HG02943 (cell line): Measurements from ENCODE around the gene APOL2.
"Not testable (repeated sequence)": the region's sequence is repeated elsewhere in the genome, so short reads cannot be mapped to it uniquely, and the experiment has no call there.

ENCODE experiments used
- ATAC-seq: cut with Tn5 transposase; IDR thresholded peaks from one replicate; pipeline ENCODE4 v1.9.1; 2021; ENCODE audit warnings: mild to moderate bottlenecking, low read depth, moderate library complexity; ENCODE audit not compliant: unreplicated experiment

The APOL2 gene

GRCh38 chr22:36263886-36264664 is 24.7 kb upstream of the APOL2 start:
- ATAC-seq, result not testable (repeated sequence)

GRCh38 chr22:36263216-36263673 is 23.9 kb upstream of the APOL2 start:
- not testable (repeated sequence) for ATAC-seq

- not testable (repeated sequence) for ATAC-seq
These were observed 23.0 kb upstream of the APOL2 start for GRCh38 chr22:36262307-36262706.

- not testable (repeated sequence) for ATAC-seq
These were observed 22.3 kb upstream of the APOL2 start for GRCh38 chr22:36261675-36262074.

GRCh38 chr22:36259615-36260300 is 20.4 kb upstream of the APOL2 start:
- no peak for ATAC-seq

GRCh38 chr22:36258701-36259614 is 19.6 kb upstream of the APOL2 start:
- ATAC-seq, result no peak

- ATAC-seq, result no peak
These were observed 18.8 kb upstream of the APOL2 start for GRCh38 chr22:36257948-36258670.

GRCh38 chr22:36257308-36257707 is 18.0 kb upstream of the APOL2 start:
- no peak for ATAC-seq

GRCh38 chr22:36256478-36256877 is 17.2 kb upstream of the APOL2 start:
- ATAC-seq, result no peak

- ATAC-seq, result not testable (repeated sequence)
These were observed 16.2 kb upstream of the APOL2 start for GRCh38 chr22:36255572-36255971.

- ATAC-seq, result no peak
These were observed 14.5 kb upstream of the APOL2 start for GRCh38 chr22:36253523-36254490.

GRCh38 chr22:36252754-36253522 is 13.6 kb upstream of the APOL2 start, which contains the start of gene APOL1:
Gene APOL1 (plus strand): TSS chr22:36253133. CDS start chr22:36254956, 1,823 bp downstream.
- ATAC-seq, result peak; percentile 56

GRCh38 chr22:36251979-36252608 is 12.8 kb upstream of the APOL2 start:
- not testable (repeated sequence) for ATAC-seq

GRCh38 chr22:36250292-36250960 is 11.1 kb upstream of the APOL2 start:
- not testable (repeated sequence) for ATAC-seq

GRCh38 chr22:36249160-36249559 is 9.8 kb upstream of the APOL2 start:
- no peak for ATAC-seq

- no peak for ATAC-seq
These were observed 8.6 kb upstream of the APOL2 start for GRCh38 chr22:36247955-36248354.

- ATAC-seq, result no peak
These were observed 7.4 kb upstream of the APOL2 start for GRCh38 chr22:36246718-36247117.
